Naive thymus-derived CD4-positive, alpha-beta T cell (primary cell): ENCODE measurements around the gene ABR. TPM values are rescaled to one million over a fixed set of nuclear protein-coding genes. Genes with fewer than 3 reads are reported as not detected.

Experiments used
- ATAC-seq: fragments of 150-1000 bp; cut with Tn5 transposase; 2 replicates; pipeline ENCODE4 v1.10.0; 2021; ENCODE audit warnings: mild to moderate bottlenecking, moderate library complexity
- CTCF ChIA-PET: fragments of 350-600 bp; sonication (Branson Sonifier 250); formaldehyde crosslinking; loops from one replicate; lab custom pipeline; 2021; ENCODE audit warnings: antibody characterized with exemption; lab: Charles Lee
- POLR2A ChIA-PET: fragments of 350-600 bp; sonication (Branson Sonifier 250); formaldehyde crosslinking; loops from one replicate; lab custom pipeline; 2021; ENCODE audit warnings: antibody characterized with exemption, inconsistent platforms; lab: Charles Lee
- DNase-seq, 9 donors: peaks; one replicate each; pipeline versions ENCODE4 v3.0.0 to v3.0.0-alpha.2; 2020 to 2022; ENCODE audit warnings: mixed read lengths in 1 of 9
- H3K27ac ChIP-seq: one replicate; pipeline ENCODE4 v1.7.0; 2013; ENCODE audit warnings: mild to moderate bottlenecking, low read depth, low read length, moderate library complexity
- H3K27me3 ChIP-seq, 2 donors: one replicate each; pipeline ENCODE4 v1.7.0; 2013; ENCODE audit warnings: low read length in 2 of 2, mild to moderate bottlenecking in 2 of 2, moderate library complexity in 2 of 2; ENCODE audit not compliant: control insufficient read depth in 2 of 2, insufficient read depth in 2 of 2
- H3K36me3 ChIP-seq, 3 experiments: 1 replicate in 2 of 3; 2 replicates in 1 of 3; pipeline ENCODE4 v1.7.0; 2013; ENCODE audit warnings: low read length in 3 of 3, mild to moderate bottlenecking in 3 of 3, moderate library complexity in 1 of 3; ENCODE audit not compliant: insufficient read depth in 3 of 3, control insufficient read depth in 2 of 3
- H3K4me1 ChIP-seq, 2 donors: one replicate each; pipeline ENCODE4 v1.7.0; 2013; ENCODE audit warnings: low read length in 2 of 2, mild to moderate bottlenecking in 2 of 2, moderate library complexity in 1 of 2; ENCODE audit not compliant: control insufficient read depth in 2 of 2, insufficient read depth in 2 of 2
- H3K4me3 ChIP-seq: 2 replicates; pipeline ENCODE4 v1.7.0; 2013; ENCODE audit warnings: mild to moderate bottlenecking, low read length
- H3K9me3 ChIP-seq, 3 experiments: 1 replicate in 2 of 3; 2 replicates in 1 of 3; pipeline ENCODE4 v1.7.0; 2013; ENCODE audit warnings: low read length in 3 of 3; ENCODE audit not compliant: control insufficient read depth in 2 of 3
- H3K27ac Mint-ChIP-seq, 9 donors: one replicate each; pipeline ENCODE4 v1.8.0; 2020 to 2022; ENCODE audit warnings: mixed read lengths in 9 of 9, mild to moderate bottlenecking in 8 of 9, moderate library complexity in 5 of 9, inconsistent platforms in 2 of 9
- H3K27me3 Mint-ChIP-seq, 5 donors: one replicate each; pipeline ENCODE4 v1.8.0; 2021 to 2022; ENCODE audit warnings: mixed read lengths in 5 of 5, mild to moderate bottlenecking in 1 of 5
- H3K36me3 Mint-ChIP-seq, 5 donors: one replicate each; pipeline ENCODE4 v1.8.0; 2020 to 2022; ENCODE audit warnings: mixed read lengths in 5 of 5, mild to moderate bottlenecking in 3 of 5, inconsistent platforms in 1 of 5
- H3K4me1 Mint-ChIP-seq, 7 donors: one replicate each; pipeline ENCODE4 v1.8.0; 2020 to 2022; ENCODE audit warnings: mixed read lengths in 7 of 7, mild to moderate bottlenecking in 3 of 7, inconsistent platforms in 1 of 7
- H3K4me3 Mint-ChIP-seq, 10 donors: one replicate each; pipeline ENCODE4 v1.8.0; 2020 to 2022; ENCODE audit warnings: mild to moderate bottlenecking in 10 of 10, mixed read lengths in 10 of 10, moderate library complexity in 6 of 10, inconsistent platforms in 2 of 10
- H3K9me3 Mint-ChIP-seq, 11 donors: one replicate each; pipeline ENCODE4 v1.8.0; 2020 to 2022; ENCODE audit warnings: mixed read lengths in 11 of 11, mild to moderate bottlenecking in 4 of 11, inconsistent platforms in 1 of 11, moderate library complexity in 1 of 11
- intact Hi-C, 2 donors: fragments of 100-400 bp; cut with micrococcal nuclease; formaldehyde crosslinking; loops; one replicate each; pipeline ENCODE4 v1.15.1; 2023
- polyA plus RNA-seq, 2 donors: library from polyadenylated mRNA; unstranded; fragments of 300-500 nt; fragmentation: Illumina TruSeq; gene quantifications; one replicate each; pipeline ENCODE4 v1.2.3, GENCODE V29; 2021
- total RNA-seq, 6 experiments: library from RNA in 5 of 6; stranded (reverse) in 5 of 6; gene quantifications; 1 replicate in 5 of 6; 2 replicates in 1 of 6; pipeline ENCODE4 v1.2.3 and lab custom pipeline; 2021 to 2026

Gene ABR
- total RNA-seq (100 to 1,000 TPM in 4 of 5 experiments, 10 to 100 TPM in 1; 85.3 to 152 (median 140) TPM), polyA plus RNA-seq (10 to 100 TPM; 13.1 to 24.4 TPM), total RNA-seq (lab: John Stamatoyannopoulos, UW) (92.3 reads per million, percentile 83 among the genes with 10 or more reads in this experiment)

DNA sequence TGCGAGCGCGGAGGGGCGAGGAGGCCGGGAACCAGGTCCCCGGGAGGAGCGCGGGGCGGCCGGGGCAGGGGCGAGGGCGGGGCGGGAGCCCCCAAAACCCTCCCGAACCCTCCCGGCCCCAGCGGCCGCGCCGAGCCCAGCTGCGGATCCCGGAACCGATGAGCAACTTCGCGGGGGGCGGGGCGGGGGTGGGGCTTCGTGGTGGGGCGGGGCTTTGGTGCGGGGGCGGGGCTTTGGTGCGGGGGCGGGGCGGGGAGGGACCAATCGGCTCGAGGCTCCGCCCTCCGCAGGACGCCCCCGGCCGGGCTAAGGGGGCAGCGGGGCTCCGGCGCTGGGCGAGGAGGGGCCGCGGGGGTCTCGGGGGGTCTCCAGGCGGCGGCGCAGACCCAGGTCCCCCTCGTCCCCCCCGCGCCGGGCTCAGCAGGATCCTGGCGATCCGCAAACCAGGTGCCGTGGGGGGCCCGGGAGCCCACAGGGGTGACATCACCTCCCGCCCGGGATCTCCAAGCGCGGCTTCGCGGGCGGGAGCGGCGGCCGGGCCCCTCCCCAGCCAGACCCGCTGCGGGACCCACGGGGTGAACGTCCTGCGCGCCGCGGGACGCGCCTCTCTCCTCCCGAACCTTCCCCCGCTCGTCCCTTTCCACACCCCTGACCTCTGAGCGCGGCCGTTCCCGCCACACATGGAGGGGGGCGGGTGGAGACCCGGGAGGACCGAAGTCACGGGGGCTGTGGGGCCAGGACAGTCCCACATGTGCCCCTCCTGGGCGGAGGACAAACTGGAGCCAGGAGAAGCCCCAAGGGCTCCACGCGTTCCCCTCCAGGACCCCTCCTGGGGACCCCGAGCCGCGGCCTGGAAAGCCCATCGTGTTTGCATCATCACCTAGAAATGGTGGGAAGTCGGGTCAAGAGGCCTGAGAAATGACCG is at the start of gene ABR:
Gene ABR, minus strand, starts transcription at position 164 of the 925 bp plus-strand sequence. CDS start 254 bp downstream, outside the sequence.
- CTCF ChIA-PET = no interaction called here
- intact Hi-C loops = loop anchor here in 1 of 2 donors (2.0 kb wide), 1 partner anchor 23 kb away; no protein-coding TSS in a partner anchor
- ATAC-seq = peak; percentile 84
- Histone ChIP-seq H3K27me3 (no peaks in the 10 kb centered on the region), H3K36me3 (no peaks in the 10 kb centered on the region), H3K27ac (peak within 1 kb of the TSS; percentile 64), H3K9me3 (no peaks in the 10 kb centered on the region), H3K4me3 (peak within 1 kb of the TSS; percentile 51), H3K4me1 (peaks cover 3 to 5% of the 10 kb centered on the region in 2 donors)
- Mint-ChIP-seq H3K27me3 (peaks cover 0 to 33% (median 0%) of the 10 kb centered on the region in 5 donors), H3K27ac (peak within 1 kb of the TSS in 4 of 9 donors; percentile 21 to 59 (median 40)), H3K4me3 (peak within 1 kb of the TSS; percentile 58 to 86 (median 74)), H3K36me3 (no peaks in the 10 kb centered on the region), H3K9me3 (no peaks in the 10 kb centered on the region), H3K4me1 (peaks cover 0 to 10% (median 4%) of the 10 kb centered on the region in 7 donors)
- POLR2A ChIA-PET = interaction anchor here (0.6 to 1.0 kb wide), 2 partner anchors 11 to 383 kb away, joined by 3 to 4 read pairs; partner anchors contain the start of gene PITPNA
- peak in 8 of 9 donors; percentile 40 to 65 (median 52) for DNase-seq

DNA sequence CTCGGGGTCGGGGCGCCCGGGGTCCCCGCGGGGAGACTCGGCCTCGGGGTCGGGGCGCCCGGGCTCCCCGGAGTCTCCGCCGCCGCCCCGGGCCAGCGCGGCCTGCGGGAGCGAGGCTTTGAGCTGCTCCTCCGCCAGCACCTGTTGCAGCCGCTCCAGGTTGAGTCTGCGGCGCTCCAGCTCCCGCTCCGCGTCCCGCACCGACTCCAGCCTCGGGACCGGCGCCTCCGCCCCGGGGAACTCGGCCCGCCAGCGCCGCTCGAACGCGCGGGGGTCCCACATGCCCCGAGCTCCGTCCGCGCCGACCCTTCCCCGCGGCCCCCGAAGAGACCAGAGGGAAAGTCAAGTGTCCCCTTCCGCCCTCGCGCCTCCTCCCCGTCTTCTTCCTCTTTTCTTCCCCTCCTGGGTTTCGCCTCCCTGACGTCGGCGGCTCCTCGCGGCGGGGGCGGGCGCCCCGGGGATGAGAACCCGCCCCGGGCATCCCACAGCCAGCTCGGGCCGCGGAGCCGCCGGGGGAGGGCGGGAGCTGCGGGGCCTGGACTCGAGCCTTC is 49.6 kb upstream of the ABR start:
- Histone ChIP-seq H3K4me3 (peak overlapping the region; percentile 43), H3K27ac (no peak overlapping the region), H3K4me1 (peaks cover 0 to 7% of the 10 kb centered on the region in 2 donors), H3K27me3 (peaks cover 0 to 6% of the 10 kb centered on the region in 2 donors), H3K9me3 (no peaks in the 10 kb centered on the region), H3K36me3 (no peaks in the 10 kb centered on the region)
- Mint-ChIP-seq H3K27me3 (peaks cover 46 to 67% (median 50%) of the 10 kb centered on the region in 5 donors), H3K4me3 (peak overlapping the region in 8 of 10 donors; percentile 49 to 91 (median 62)), H3K9me3 (peaks cover 0 to 5% (median 0%) of the 10 kb centered on the region in 11 donors), H3K4me1 (peaks cover 10 to 22% (median 17%) of the 10 kb centered on the region in 7 donors), H3K27ac (no peak overlapping the region), H3K36me3 (peaks cover 0 to 4% (median 3%) of the 10 kb centered on the region in 5 donors)
- DNase-seq = peak in 7 of 9 donors; percentile 18 to 62 (median 27)
- intact Hi-C loops = no loop called here
- CTCF ChIA-PET = interaction anchor here (1.3 kb wide), 1 partner anchor 9 kb away, joined by 4 read pairs; no protein-coding TSS in a partner anchor
- ATAC-seq = peak; percentile 72
- POLR2A ChIA-PET = no interaction called here

DNA sequence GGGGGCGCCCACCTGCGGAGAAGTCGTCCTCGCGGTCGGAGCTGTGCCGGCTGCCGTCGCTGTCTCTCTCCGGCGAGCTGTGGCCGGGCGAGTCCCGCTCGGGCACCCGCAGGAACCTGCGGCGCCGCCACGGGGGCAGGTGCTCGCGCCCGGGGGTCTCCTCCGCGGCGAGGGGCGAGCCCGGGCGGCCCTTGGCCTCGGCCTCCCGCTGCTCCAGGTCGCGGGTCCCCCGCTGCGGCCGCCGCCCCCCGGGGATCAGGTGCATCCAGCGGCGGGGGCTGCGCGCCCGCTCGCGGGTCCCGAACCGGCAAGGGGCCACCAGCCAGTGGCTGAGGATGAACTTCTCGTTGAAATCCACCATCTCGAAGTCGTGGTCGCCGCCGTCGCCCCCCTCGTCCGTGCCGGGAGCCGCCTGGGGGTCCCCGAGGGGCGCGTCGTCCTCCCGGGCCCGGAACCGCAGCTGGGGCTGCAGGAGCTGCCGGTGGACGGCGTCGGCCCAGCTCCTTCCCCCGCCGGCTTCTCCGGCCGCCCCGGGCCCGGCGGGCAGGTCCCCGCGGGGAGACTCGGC is 49.1 kb upstream of the ABR start:
- ChIA-PET CTCF (interaction anchor here (1.3 kb wide), 1 partner anchor 9 kb away, joined by 4 read pairs; no protein-coding TSS in a partner anchor), POLR2A (no interaction called here)
- H3K27ac Mint-ChIP-seq = no peak overlapping the region
- H3K36me3 Mint-ChIP-seq = peaks cover 0 to 4% (median 3%) of the 10 kb centered on the region in 5 donors
- DNase-seq (peak in 2 of 9 donors; percentile 17 to 28), ATAC-seq (peak; percentile 22)
- Histone ChIP-seq H3K4me1 (peaks cover 0 to 7% of the 10 kb centered on the region in 2 donors), H3K27me3 (peaks cover 0 to 6% of the 10 kb centered on the region in 2 donors), H3K27ac (no peak overlapping the region), H3K36me3 (no peaks in the 10 kb centered on the region), H3K9me3 (no peaks in the 10 kb centered on the region), H3K4me3 (no peak overlapping the region)
- H3K9me3 Mint-ChIP-seq = peaks cover 0 to 3% (median 0%) of the 10 kb centered on the region in 11 donors
- peaks cover 41 to 62% (median 47%) of the 10 kb centered on the region in 5 donors for H3K27me3 Mint-ChIP-seq
- peak overlapping the region in 3 of 10 donors; percentile 78 to 91 (median 82) for H3K4me3 Mint-ChIP-seq
- intact Hi-C loops = no loop called here
- H3K4me1 Mint-ChIP-seq = peaks cover 10 to 22% (median 17%) of the 10 kb centered on the region in 7 donors

DNA sequence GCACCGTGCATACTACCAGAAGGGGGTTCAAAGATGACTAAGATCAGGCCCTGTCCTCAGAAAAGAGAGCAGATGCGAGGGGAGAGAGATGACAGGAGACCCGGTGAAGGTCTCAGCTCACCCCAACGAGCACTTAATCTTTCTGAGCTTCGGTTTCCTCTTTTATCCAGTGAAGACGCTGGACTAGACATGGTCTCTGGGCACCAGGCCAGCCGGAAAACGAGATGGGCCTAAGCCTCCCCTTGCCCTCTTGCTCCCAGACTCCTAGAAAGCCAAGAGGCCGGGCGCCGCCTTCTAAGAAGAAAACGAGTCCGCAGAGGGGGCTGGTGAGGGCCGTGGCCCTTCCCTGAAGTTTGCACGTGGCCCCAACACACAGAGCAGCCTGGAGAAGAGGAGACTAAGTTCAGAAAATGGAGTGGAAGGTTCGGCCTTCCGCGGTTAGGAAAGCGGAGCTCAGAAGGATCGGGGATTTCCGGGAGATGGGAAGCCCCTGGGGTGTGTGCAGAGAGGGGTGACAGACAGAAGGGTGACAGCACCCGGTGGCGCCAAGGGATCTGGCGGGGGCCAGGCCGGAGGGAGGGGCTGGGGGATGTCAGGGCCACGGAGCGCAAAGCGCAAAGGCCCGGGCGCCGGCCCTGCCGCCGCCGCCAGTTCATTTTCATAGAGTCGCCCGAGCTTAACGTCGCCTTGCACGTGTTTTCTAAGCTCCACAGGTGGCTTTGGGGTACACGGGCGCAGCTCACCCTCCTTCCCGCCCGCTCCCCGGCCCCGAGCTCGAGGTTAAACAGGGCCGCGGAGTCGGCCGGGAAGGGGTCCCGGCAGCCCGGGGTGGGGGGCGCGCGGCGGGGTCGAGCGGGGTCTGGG is 48.4 kb upstream of the ABR start:
- H3K9me3 ChIP-seq = no peaks in the 10 kb centered on the region
- H3K9me3 Mint-ChIP-seq = peaks cover 0 to 3% (median 0%) of the 10 kb centered on the region in 11 donors
- peaks cover 0 to 6% of the 10 kb centered on the region in 2 donors for H3K27me3 ChIP-seq
- peaks cover 0 to 7% of the 10 kb centered on the region in 2 donors for H3K4me1 ChIP-seq
- H3K36me3 Mint-ChIP-seq = peaks cover 0 to 4% (median 3%) of the 10 kb centered on the region in 5 donors
- ATAC-seq (peak; percentile 68), DNase-seq (peak in 4 of 9 donors; percentile 10 to 23 (median 12))
- peak overlapping the region; percentile 78 to 92 (median 83) for H3K4me3 Mint-ChIP-seq
- POLR2A ChIA-PET = no interaction called here
- peaks cover 10 to 22% (median 17%) of the 10 kb centered on the region in 7 donors for H3K4me1 Mint-ChIP-seq
- H3K27ac ChIP-seq = no peak overlapping the region
- H3K27ac Mint-ChIP-seq = peak overlapping the region in 5 of 9 donors; percentile 23 to 86 (median 62)
- intact Hi-C loops = no loop called here
- peaks cover 43 to 61% (median 46%) of the 10 kb centered on the region in 5 donors for H3K27me3 Mint-ChIP-seq
- H3K4me3 ChIP-seq = no peak overlapping the region
- H3K36me3 ChIP-seq = no peaks in the 10 kb centered on the region
- CTCF ChIA-PET = no interaction called here

GRCh38 chr17:1227365-1227764 is 47.6 kb upstream of the ABR start:
- Mint-ChIP-seq H3K27me3 (peaks cover 38 to 57% (median 39%) of the 10 kb centered on the region in 5 donors), H3K9me3 (peaks cover 0 to 3% (median 0%) of the 10 kb centered on the region in 11 donors), H3K4me1 (peaks cover 10 to 22% (median 17%) of the 10 kb centered on the region in 7 donors), H3K36me3 (peaks cover 0 to 4% (median 3%) of the 10 kb centered on the region in 5 donors), H3K27ac (no peak overlapping the region), H3K4me3 (peak overlapping the region in 9 of 10 donors; percentile 78 to 92 (median 82))
- Histone ChIP-seq H3K27me3 (peaks cover 0 to 6% of the 10 kb centered on the region in 2 donors), H3K27ac (no peak overlapping the region), H3K4me1 (peaks cover 0 to 7% of the 10 kb centered on the region in 2 donors), H3K9me3 (no peaks in the 10 kb centered on the region), H3K4me3 (no peak overlapping the region), H3K36me3 (no peaks in the 10 kb centered on the region)
- intact Hi-C loops = no loop called here
- ChIA-PET CTCF (no interaction called here), POLR2A (no interaction called here)
- DNase-seq (no peak), ATAC-seq (no peak)
